GM21515 (cell line): Measurements from ENCODE around the gene TIAM2.
"Not testable (repeated sequence)": the region's sequence is repeated elsewhere in the genome, so short reads cannot be mapped to it uniquely, and the experiment has no call there.

Source experiments
- ATAC-seq: cut with Tn5 transposase; IDR thresholded peaks from one replicate; pipeline ENCODE4 v1.9.1; 2021; ENCODE audit not compliant: unreplicated experiment

TIAM2 gene

DNA sequence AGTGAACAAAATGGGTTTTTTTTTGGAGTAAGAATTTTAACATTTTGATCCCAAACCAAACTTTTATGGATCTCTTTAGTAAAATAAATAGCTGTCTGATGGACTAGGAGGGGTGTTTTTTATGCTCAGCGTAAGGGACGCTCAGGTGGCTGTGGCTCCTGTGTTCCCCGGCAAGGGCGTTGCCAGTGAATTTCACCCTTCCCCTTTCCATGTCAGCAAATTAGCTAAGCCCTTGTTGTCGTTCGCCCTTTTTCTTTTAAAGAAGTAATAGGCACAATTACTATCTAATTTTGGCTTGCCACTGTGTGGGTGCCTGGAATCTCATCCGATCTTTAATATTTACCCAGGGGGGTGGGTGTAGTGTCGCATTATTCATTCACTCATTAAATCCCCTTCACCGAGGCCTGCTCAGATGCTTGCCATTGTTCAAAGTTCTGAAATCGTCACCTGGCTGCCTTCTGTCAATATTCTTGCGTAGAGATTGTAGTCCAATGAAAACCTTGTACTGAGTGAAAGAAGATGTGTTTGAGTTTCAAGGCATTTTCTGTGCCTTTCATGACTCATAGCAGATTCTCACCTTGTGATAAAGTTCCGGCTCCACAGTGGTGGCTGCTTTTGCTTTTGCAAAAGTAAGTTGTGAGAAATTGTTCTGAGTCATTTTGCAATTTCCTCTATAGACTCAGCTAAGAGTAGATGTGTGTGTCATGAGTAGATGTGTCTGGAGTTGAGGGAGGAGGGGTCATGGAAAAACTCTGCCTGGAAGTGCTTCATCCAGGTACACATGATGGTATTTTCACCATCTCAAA lies 228.7 kb downstream of the TIAM2 start:
- peak; percentile 97 for ATAC-seq

DNA sequence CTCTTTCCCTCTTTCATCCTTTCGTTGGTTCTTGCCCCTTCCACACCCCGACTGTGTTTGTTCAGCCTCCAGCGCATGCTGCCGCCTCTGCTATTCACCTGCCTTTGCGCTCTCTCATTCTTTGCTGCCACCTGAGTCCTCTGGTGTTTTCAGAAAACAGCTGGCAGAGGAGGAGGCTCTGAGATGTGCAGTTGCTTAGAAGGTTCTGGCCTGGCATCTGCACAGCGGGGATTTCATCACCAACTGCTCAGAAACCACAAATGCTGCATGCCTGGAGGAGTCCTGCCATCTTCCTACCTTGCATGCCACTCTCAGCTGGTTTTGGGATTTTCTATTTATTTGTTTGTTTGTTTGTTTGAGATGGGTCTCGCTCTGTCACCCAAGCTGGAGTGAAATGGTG lies 229.5 kb downstream of the TIAM2 start:
- ATAC-seq = no peak

DNA sequence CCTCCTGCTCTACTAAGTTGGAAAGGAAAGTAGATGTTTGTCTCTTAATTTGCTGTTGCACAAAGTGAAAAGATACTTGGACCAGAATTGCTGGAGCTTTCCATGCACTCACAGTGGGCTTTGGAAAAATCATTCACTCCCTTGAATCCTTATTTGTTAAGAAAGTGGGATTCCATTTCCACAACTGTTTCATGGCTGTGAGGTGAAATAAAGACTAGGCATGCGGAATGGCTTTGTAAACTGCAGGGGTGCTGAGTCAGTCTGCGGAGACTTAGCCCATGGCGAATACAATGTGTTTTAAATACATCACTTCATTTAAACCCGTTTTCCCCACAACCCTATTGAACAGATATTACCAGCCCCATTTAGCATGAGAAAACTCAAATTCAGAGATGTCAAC lies 231.9 kb downstream of the TIAM2 start:
- ATAC-seq = no peak

DNA sequence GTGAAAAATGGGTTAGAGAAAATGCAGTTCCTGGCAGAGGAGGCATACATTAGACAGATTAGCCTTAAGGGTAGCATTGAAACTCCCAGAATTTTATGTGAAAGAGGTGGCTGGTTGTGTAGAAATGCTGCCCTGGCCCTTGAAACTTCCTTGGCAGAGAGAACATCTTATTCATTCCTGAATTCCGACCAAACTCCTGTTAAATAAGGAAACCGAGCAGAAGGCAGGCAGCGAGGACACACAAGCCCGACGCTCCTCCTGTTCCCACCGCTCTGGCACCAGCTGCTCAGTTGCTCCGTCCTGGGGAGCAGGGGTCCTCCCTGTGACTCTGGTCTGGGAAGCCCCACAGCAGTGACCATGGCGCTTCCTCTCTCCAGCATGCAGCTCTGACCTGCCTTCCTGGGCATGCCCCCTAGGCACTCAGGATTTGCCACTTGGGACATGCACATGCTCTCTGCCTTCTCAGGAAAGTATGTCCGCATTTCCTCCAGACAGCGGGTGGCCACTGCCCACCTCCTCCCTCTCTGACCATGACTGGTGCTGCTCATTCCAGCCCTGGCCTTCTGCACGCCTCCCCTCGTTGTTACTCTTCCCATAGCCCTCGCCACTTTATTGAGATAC lies 233.5 kb downstream of the TIAM2 start:
- ATAC-seq = no peak

DNA sequence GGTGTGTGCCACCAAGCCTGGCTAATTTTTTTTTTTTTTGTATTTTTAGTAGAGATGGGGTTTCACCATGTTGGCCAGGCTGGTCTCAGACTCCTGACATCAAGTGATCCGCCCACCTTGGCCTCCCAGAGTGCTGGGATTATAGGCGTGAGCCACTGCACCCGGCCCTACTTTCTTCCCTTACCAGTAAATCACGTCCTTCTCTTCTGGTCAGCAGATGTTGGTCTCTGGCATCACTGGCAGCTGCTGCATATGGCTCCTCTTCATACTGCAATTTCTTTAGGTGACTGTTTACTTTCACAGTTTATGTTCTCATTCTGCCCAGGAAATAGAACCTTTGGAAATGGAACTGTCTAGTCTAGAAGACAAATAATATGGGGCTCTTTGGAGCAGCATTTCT lies 235.9 kb downstream of the TIAM2 start:
- ATAC-seq = not testable (repeated sequence)

DNA sequence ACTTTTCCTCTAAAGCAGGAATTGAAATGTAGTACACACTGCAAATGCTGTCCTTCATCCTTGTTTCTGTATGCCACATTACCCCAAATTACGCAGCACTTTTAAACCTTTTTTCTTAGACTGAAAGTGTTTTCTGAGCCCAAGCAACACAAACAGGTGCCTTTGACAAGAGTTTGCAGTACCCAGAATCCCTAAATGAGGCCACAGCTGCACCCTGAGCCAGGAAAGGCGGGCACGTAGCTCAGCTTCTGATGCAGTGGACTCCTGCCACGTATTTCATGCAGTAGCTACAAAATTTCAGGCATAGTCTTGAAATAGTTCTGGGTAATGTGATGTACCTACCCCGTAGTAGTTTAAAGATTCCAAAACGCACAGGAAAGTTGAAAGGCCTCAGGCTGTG lies 237.7 kb downstream of the TIAM2 start:
- no peak for ATAC-seq

DNA sequence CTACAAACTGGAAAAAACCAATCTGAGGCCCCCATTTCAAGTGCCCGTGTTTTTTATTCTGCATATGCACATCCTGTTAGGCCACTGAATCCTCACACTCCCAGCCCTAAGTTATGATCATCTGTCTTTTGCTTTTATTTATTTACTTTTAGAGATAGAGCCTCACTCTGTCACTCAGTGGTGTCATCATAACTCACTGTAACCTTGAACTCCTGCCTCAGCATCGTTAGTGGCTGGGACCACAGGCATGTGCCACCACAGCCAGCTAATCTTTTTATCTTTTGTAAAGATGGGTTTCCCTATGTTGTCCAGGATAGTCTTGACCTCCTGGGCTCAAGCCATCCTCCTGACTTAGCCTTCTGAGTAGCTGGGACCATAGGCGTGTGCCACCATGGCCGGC lies 239.1 kb downstream of the TIAM2 start:
- ATAC-seq = no peak

DNA sequence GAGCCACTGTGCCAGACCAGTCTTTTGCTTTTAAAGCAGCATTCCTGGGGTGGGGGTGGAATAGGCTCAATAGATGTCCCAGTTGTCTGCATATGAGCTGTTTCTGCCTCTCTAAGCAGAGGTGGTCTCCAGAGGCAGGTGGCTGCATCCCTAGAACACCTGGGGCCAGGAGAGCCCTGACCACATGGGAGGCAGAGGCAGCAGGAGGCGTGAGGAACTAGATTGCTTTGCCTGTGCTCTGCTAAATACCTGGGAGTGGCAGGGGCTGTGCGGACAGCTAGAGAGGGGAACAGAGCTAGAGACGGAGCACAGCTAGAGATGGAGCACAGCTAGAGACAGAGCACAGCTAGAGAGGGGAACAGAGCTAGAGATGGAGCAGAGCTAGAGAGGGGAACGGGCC lies 239.6 kb downstream of the TIAM2 start:
- no peak for ATAC-seq

DNA sequence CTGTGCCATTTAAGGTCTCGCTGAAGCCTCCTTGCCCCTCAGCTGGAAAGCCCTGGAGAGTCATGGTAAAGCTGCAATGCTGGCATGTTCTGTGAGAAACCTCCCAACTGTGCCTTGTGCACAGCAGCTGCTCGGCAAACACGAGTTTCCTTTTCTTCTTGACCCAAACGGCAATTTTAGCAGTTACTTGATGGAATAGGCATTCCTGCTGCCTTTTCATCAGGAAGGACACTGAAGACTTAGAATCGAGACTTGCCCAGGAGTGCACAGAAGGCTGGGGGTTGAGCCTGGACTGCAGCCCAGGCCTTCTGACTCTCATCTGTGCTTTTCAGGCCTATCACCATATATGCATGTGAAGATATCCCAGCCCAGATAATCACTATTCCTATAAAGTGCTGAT lies 240.0 kb downstream of the TIAM2 start:
- no peak for ATAC-seq

DNA sequence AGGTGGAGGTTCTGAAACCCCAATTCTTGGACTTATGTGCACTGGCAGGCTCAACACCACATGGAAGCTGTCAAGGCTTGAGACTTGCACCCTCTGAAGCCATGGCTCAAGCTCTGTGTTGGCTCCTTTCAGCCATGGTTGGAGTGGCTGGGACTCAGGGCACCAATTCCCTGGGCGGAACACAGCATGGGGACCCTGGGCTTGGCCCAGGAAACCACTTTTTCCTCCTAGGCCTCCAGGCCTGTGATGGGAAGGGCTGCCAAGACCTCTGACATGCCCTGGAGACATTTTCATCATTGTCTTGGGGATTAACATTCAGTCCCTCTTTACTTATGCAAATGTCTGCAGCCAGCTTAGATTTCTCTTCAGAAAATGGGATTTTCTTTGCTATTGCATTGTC lies 242.5 kb downstream of the TIAM2 start:
- ATAC-seq = no peak

DNA sequence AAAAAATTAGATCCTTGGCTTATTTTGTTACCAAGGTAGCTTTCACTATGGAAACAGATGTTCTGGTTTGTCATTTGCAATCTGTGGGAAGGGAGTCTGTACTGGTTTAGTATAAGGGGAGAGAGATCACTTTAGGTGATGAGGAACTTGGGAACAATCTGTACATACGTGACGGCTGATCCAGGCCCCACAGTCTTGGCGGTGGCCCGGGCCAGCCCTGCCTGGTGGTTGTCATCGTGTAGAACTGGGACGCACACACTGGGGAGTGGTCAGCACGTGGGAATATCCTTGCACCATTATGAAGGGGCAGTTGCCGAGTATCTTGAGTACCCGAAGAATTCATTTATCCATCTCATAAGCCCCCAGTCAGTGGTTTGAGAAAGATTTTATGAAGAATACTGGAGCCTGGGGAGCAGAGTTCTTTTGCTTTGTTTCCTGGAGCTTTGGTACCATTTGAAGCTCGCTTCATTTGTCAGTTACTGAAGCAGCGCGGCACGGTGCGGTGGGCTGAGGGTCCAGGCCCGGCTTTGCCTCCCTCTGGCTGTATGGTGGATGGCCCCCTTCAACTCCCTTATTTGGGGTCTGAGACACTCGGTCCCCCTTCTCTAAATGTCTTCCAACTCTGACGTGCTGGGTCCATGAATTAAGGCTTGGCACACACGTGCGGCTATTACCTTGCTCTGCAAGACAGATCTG lies 245.9 kb downstream of the TIAM2 start:
- no peak for ATAC-seq

DNA sequence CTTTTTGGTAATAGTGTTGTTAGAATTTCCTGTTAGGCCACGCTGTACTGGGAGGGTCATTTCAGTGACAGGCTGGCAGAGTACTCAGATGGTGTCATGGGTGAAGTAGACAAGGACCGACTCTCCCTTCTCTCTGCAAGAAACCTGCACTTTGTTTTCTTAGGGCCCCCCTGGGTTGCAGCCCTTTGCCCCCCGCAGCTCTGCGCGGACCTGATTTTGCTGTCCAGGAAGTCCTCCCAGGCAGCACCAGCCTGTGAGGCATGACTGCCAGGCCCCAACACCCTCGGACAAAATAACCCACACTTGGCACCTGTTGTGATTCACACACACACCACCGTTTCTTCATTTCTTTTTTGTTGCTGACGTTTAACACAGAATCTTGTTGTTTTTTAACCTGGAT lies 246.9 kb downstream of the TIAM2 start:
- ATAC-seq = no peak

DNA sequence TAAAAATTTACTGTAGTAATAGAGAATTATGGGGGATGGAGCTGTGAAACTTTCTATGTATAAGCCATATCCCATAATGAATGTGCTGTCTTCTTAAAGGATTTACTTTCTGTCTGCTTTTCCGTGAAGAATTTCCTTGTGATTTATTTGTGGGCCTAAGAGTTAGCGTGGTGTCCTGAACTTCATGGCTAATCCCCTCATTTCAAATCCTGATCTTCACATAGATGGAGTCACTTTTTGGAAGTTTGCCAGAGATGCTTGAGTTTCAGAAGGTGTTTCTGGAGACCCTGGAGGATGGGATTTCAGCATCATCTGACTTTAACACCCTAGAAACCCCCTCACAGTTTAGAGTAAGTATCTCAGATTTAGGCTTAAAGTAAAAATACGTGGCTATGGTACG lies 249.3 kb downstream of the TIAM2 start:
- no peak for ATAC-seq

DNA sequence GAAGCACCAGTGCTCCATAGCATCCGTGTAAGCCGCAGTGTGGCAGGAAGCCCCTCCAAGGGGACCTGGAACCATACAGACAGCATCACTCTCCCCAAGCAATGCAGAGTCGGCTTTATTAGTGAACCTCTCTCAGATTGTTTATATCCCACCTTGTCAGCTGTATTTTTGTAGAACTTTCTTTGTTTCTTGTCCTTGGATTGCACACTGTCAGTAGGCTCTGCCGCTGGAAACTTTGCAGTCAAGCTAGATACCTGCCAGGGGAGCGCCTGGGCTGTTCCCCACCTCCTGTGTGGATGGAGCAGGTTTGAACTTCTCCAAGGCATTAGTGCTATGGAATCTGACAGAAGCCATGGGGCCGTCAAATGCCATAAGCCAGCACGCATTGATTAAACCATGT lies 250.1 kb downstream of the TIAM2 start:
- no peak for ATAC-seq

DNA sequence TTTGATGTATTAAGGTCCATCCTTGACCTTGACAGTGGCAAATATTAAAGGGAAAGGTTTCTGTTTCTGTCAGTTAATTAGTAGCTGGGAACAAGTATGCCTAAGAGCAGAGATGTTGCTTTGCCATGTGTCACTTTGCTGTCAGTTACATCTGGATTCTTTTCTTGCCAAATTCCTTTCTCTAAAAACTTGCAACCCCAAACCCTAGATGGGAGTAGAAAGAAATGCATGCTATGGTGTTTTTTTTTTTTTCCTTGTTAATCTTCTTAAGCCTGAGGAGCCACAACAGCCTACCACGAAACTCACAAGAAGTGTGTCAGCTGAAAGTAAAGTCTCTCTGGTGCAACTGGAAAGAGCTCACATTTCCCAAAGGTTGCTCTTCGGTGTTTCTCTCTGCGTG lies 250.7 kb downstream of the TIAM2 start:
- ATAC-seq = no peak

DNA sequence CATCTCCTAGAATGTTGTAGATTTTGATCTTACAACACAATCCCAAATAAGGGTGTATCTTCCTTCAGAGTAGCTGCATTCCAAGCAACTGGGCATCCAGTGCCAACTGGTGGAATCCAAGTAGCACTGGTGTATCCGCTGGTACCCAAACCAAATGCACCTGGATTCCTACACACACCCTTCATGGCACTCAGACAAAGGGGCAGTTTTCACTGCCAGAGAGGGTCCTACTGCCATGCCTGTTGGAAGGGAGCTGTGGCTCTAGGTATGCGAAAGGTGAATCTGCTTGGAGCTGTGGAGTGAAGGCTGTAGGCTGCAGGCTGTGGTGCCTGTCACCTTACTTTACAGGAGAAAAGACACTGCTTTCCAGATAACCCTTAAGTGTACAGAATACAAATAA lies 251.7 kb downstream of the TIAM2 start:
- ATAC-seq = no peak

DNA sequence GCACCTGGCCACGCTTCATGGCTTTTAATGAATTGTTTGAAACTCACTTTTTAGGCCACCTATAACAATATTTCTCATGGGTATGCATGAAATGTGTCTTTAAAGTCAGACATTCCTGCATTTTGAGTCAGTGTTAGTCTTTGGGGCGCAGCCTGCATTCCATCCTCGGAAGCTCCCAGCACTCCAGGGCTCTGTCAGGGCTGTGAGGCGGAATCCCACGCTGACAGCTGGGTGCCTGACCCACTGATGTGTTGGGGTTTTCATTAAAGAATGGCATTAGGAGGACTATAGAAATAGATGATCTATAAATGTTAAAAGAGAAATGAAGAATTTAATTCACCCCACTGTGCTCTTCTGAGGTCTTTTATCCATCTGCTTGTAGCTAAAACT lies 252.5 kb downstream of the TIAM2 start:
- no peak for ATAC-seq

DNA sequence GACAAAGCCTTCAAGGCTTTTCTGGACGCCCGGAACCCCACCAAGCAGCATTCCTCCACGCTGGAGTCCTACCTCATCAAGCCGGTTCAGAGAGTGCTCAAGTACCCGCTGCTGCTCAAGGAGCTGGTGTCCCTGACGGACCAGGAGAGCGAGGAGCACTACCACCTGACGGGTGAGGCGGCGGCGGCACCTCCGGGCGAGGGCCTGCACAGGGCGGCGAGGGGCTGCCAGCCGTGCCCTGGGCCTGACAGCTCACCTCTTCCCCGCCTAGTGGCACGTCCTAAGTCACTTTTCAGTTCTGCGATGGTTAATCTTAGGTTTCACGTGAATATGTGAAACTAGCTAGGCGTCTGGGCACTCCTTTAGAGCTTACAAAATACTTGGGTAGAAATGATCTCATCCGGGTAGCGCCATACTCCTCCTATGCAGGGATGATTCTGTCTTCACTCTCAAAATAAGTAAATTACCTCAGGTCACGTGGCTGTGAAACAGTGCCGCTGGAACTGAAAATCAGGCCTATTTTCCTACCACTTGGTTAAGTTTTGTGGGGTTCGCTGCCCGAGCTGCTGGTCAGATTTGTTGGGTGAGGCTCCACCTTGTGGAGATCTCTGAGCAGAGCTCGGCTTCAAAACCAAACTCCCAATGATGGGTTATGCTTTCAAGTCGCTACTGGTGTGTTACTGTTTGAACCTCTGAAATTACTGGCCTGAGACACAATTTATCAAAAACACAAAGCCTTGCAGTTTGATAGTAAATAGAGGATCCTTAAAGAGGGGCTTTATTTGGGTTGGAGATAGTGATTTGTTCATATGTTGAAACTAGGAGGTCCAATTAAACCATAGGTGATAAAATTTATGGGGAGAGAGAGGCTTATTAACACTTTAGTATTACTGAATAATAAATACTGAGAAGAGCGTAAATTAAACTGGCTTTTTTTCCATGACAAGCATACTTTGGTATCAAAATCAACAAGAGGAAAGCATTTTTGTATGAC lies 253.2 kb downstream of the TIAM2 start:
- peak; percentile 59 for ATAC-seq

DNA sequence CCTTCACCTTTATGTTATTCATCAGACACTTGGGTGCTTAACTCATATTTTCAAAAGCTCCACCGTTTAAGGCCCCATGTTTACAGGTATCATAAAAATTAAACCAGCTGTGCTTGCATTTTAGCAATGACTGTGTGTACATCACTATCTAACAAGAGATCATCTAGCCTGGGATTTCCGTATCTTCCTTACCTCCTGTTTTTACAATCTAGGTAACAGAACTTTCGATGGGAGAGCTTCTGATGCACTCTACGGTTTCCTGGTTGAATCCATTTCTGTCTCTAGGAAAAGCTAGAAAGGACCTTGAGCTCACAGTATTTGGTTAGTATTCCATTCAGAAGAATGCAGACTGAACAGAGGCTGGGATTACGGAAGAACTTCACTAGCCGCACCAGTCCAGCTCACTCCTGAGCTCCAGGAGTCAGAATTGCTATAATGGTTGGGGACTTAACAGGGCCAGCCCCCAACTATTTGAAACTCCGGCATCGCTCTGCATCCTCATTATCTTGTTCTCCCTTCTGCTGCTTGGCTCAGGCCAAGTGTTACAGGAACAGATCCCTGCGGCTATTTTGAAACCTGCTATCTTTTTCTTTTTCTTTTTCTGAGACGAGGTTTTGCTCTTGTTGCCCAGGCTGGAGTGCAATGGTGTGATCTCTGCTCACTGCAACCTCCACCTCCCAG lies 255.7 kb downstream of the TIAM2 start:
- no peak for ATAC-seq

DNA sequence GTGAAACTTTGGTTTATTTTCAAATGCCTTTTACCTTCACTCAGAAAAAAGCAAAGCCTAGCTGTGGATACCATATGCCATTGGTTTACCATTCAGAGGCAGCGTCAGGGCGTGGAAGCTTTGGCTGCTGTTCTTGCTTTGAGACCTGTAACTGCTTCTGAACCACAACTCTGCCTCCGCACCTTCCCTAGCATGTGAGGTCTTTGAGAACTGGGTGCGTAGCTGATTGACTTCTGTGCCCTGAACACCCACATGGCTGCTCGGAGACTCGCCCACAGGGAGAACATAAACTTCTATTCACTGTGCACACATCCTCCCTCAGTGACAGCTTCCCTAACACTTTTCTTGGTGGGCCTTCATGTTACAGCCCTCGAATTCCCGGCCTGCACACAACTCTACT lies 257.5 kb downstream of the TIAM2 start:
- no peak for ATAC-seq

DNA sequence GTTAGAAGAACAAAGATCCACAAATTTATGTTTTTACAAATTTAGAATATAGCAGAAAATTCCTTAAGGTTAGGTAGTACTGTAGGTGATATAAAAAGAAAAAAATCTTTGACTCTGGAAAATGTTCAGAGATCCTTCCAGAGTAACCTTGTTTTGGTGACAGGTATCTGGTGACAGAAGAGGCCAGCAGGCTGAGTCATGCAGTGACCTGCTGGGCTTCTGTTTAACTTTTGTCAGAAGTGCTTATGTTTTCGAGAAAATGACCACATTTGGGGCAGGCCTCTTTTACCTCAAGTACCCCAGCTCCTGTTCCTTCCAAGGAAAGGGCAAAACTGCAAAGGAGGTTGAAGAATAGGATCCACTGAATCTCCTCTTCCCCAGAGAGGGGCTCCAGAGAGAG lies 258.2 kb downstream of the TIAM2 start:
- ATAC-seq = no peak
